Measurements from ENCODE around the gene MRPL1.

The MRPL1 gene

DNA sequence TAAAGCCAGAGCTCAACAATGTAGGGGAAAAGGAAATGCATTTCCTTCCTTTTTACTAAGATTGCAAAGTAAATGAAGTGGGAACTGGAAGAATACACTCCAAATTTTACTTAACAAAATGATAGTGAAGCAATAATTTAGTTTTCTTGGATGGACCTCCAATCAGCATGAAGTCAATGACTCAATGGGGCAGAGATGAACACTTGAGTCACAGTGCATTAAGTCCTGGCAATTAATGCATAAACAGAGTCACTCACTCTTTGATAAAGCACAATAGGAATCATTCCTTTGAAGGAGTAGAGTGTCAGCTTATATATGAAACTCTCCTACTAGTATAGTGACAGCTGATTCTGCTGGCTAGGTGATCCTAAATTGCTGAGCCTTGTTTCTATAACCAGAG lies 127.8 kb downstream of the MRPL1 start:
- FAIRE-seq, result no peak

DNA sequence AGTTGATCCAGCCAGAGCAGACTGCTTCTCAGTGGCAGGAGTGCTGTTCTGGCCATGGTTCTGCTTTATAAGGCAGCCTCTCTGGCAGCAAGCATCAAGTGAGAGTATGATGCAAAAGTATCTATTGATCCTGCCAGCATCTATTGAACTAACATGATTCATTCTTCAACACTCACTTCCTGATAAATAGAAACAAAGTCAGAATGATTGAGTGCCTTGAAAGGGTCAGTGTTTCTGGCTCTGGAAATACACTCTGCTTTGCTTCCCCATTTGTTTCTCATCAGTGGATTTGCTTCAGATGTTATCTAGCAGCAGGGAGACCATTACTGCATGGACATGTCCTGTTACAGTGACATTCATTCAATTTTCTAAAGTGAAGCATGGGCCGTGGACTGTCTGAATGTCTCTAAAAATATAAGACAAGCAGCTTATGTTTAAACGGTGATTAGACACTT lies 128.3 kb downstream of the MRPL1 start:
- no peak for FAIRE-seq

DNA sequence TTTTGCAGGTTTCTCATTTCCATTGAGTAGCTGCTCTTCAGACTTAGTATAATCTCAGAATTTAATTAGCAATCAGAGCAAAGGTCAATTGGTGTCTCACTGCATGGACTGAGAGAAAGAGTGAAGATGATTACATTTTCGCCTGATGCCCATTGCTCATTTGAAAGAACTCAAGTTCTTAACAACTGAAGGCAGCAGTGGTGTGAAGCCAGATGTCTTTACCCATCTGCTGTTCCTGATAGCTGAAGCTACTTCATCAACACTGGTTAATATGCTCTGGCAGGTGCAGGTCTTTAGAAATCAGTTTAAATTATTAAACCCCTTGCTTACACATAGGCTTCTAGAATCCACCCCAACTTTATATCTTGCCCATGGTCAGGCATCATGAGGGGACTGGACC lies 130.0 kb downstream of the MRPL1 start:
- no peak for FAIRE-seq

DNA sequence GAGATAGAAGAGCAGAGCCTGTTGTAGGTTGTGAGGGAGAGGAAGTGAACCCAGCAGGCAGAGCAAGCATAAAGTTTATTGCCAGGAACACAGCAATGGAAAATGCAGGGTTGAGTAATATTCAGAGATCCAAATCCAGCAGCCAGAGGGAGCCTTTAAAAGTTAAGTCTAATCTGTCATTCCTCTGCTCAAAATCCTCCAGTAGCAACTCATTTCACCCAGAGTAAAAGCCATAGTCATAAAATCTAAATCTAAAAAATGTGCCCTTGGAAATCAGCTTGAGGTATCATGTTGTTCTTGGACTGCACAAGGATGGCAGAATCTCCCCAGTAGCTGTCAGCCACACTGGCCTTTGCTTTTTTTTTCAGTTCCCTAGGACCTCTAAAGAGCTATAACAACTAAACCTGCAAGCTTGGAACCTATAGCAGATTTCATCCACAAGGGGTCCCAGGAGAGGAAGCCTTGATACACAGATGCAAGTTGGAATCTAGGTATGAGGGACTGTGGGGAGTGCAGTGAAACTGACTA lies 131.6 kb downstream of the MRPL1 start:
- FAIRE-seq, result no peak

DNA sequence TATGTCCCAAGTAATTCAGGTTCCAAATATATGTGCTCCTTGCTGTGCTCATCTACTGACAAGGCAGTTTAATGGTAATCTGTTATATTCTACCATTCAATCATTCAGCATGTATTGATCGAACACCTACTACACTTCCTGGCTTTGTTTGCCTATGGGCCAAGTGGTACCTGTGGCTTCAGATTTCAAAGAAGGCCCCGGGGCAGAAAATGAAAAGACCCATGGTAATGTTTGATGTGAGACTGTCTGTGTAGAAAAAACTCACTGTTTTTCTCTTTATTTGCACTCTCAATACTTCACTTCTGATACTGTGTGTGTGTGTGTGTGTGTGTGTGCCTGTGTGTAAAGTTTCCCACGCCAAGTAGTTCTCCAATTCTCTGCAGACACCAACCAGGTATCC lies 133.4 kb downstream of the MRPL1 start:
- no peak for FAIRE-seq

DNA sequence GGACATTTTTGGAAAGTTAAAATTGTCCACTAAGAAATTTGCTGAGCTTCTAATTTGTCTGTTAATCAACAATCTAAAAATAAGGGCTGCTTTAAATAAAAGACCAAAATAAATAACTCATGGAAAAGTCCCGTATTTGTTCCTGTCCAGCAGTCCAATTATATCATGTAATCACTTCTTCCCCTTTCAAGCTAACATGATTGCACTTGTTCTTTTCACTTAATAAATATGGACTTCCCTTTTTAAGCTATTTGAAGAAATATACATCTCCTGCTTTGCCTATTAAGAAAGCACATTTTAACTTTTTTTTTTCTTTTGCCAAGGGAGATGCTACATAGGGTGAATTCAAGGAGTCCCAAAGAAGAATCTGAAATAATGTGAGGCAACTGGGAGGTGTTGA lies 138.9 kb downstream of the MRPL1 start:
- FAIRE-seq, result no peak

GRCh38 chr4:78002260-78002659 lies 139.6 kb downstream of the MRPL1 start:
- FAIRE-seq, result no peak
